OCI-LY7 (cell line): ENCODE results near the gene IRF2BP1.

Source experiments
- EZH2phosphoT487 ChIP-seq: fragments of 200-600 bp; sonication (generic); IDR thresholded peaks from 2 replicates; pipeline ENCODE4 v1.6.1; 2018; ENCODE audit warnings: low read depth, borderline replicate concordance, mild to moderate bottlenecking, mixed run types, antibody characterized with exemption, low read length, moderate library complexity, mixed read lengths
- TF ChIP-seq, protein P1 (sequence below): fragments of 200-600 bp; sonication (generic); conservative IDR thresholded peaks from 2 replicates; pipeline ENCODE4 v1.5.1; 2014; ENCODE audit warnings: mild to moderate bottlenecking, antibody characterized with exemption, low read length, moderate library complexity, mixed read lengths

DNA sequence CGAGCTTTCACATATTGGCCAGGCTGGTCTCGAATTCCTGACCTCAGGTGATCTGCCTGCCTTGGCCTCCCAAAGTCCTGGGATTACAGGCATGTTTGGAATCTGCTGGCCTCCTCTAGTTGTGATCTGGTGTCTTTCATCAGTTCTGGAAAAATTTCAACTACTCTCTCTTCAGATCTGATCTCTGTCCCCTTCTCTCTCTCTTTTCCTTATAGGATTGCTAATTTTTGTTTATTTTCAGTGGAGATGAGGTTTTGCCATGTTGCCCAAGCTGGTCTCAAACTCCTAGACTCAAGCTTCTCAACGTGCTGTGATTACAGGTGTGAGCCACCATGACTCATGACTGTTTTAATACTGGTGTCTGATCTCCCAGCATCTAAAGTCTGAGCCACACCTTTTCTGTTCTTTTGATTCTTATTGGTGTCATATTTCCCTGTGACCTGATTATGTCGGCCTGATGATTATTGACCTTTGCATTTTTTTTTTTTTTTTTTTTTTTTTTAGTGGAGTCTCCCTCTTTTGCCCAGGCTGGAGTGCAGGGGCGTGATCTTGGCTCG, 39.0 kb upstream of the IRF2BP1 start:
- TF ChIP-seq, protein P1, sequence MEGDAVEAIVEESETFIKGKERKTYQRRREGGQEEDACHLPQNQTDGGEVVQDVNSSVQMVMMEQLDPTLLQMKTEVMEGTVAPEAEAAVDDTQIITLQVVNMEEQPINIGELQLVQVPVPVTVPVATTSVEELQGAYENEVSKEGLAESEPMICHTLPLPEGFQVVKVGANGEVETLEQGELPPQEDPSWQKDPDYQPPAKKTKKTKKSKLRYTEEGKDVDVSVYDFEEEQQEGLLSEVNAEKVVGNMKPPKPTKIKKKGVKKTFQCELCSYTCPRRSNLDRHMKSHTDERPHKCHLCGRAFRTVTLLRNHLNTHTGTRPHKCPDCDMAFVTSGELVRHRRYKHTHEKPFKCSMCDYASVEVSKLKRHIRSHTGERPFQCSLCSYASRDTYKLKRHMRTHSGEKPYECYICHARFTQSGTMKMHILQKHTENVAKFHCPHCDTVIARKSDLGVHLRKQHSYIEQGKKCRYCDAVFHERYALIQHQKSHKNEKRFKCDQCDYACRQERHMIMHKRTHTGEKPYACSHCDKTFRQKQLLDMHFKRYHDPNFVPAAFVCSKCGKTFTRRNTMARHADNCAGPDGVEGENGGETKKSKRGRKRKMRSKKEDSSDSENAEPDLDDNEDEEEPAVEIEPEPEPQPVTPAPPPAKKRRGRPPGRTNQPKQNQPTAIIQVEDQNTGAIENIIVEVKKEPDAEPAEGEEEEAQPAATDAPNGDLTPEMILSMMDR: no peak
- TF ChIP-seq EZH2phosphoT487: no peak
